HG03354 (cell line): ENCODE measurements around the gene FCN3.

ENCODE experiments used
- ATAC-seq: cut with Tn5 transposase; IDR thresholded peaks from one replicate; pipeline ENCODE4 v1.9.1; 2021; ENCODE audit warnings: mild to moderate bottlenecking; ENCODE audit not compliant: unreplicated experiment, poor library complexity, severe bottlenecking

Gene FCN3

DNA sequence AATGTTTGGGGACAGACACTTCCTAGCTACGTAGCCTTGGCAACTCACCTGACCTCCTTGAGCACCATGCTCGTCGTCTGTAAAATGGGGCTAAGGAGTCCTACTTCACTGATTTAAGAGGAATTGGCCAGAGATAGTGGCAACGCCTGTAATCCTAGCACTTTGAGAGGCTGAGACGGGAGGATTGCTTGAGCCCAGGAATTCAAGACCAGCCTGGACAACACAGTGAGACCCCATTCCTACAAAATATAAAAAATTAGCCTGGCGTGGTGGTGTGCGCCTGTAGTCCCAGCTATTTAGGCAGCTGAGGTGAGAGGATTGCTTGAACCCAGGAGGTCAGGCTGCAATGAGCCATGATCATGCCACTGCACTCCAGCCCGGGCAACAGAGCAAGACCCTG is 28.3 kb downstream of the FCN3 start:
- no peak for ATAC-seq

DNA sequence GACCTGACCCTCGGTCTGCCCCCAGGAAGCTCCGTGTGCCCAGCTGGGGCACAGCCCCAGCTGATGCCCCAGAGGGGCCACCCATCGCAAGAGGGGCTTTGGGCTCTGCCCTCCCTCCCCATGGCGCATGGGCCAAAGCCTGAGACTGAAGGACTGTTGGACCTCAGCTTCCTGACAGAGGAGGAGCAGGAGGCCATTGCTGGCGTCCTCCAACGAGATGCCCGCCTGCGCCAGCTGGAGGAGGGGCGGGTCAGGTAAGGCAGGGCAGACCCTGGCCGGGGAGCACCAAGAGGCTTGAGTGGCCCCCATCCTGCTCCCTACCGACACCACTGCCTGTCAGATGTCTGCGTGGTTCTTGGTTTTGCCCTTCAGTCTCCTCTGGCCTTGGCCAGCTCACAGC is 29.4 kb downstream of the FCN3 start:
- no peak for ATAC-seq

DNA sequence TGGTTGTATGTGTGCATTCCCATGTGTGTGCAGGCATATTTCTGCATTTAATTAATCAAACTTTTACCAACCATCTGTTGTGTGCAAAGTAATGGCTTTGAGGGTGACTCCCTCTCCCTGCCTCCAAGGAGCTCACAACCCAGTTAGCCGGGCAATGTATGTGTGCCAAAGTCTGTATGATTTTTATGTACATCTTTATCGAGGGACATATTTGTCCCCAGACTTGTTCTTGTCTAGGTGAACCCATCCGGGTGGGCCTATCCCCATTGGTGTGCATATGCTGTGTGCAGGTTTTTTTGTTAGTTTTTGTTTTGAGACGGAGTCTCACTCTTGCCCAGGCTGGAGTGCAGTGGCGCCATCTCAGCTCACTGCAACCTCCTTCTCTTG is 31.0 kb downstream of the FCN3 start:
- no peak for ATAC-seq

DNA sequence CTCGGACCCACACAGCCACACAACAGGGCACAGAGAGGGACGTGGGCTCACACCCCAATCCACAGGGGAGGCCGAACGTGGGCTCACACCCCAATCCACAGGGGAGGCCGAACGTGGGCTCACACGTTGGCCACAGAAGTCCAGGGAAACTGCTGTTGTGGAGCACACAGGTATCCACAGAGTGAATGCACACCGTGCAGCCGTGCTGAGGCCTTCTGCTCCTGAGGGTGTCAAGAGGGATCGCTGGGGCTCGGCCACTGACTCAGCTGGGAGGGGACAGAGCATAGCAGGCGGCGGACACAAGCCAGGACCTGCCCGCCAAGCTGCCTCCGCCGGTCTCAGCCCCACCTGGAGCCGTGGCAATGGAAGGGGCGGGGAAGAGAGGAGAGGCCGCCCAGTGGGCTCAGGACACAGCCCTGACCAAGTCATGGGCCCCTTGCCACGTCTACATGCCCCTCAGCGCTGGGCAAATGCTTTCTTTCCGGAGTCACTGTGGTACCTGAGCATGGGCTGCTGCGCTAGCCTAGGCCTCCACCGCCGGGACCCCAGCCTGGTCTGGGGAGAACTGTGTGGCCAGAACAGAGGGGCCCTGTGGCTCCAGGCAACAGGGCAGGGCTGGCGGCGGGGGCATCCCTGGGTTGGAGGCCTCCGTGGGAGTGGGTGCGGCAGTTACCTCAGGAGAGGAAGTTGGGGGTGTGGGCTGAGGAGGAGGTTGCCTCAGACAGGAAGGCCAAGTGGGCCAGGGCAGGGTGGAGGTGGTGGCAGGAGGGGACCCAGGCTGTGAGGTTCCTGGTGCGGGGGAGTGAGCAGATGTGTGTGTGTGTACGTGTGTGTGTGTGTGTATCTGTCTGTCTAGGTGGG is 31.6 kb downstream of the FCN3 start:
- no peak for ATAC-seq

DNA sequence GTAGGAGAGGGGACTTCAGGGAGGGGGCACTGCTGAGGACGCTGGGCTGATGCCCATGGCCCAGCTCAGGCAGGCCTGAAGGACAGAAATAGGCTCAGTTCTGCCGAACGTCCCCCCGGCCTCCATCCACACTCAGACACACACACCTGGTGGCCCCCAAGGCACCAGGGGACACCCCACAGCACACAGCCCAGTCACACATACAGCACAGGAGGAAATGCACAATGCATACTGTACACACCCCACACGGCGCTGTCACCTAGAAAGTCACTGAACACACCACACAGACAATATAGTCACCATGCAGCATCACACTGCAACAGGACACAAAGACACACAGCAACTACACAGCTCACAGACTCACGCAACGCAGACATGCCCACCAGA is 32.2 kb downstream of the FCN3 start:
- ATAC-seq: no peak

DNA sequence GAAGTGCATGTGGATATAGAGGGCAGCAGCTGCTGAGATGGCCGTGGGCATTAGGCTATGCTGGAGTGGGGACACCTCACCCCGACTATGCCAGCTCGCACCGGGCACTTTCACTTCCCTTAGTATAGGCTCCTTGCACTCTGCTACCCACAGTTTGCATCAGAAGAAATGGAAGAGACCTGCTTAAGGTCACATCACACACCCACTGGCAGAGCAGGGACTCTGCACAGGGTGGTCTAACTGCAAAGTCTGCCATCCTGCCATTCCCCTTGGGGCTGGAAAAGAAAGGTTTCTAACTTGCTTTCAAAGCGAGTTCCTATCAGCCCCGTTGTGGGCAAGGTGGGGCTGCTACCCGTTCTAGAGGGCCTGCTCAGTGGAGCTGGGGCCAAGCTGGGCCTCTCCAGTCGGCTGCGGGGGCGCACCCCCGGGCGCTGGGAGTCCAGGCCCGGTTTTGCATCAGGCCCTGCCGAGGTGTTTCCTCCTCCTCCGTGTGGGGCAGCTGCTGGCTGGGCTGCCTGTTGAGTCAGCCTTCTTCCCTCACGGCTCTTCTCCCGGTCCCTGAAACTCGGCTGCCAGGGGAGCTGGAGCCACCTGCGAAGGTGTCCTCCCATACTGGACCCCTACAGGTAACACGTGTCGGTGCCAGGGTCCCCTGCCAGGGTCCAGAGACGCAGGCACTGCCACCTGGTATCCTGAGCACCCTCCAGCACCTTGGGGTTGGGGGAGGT is 32.9 kb downstream of the FCN3 start, which contains the start of gene SYTL1:
TSS of gene SYTL1 (plus strand) at position 498 of the 728 bp plus-strand sequence. CDS start 3,313 bp downstream, outside the sequence.
- ATAC-seq: peak; percentile 64

DNA sequence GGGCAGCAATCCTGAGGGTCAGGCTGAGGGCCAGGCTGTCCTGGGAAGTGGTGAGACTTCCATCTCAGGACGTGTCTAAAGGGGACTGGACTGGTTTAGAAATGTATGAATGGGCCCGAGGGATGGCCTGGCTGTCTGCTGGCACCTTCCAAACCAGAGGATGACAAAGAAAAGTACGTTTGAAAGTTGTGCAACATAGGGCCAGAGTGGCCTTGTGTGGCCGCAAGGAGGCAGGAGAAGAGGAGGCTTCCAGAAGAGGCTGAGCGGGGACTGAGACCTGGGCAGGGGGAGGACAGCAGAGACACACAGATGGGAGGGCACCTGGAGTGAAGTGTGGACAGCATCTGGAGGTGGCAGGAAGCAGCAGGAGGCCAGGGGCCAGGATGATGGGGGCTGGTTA is 35.4 kb downstream of the FCN3 start:
- no peak for ATAC-seq

DNA sequence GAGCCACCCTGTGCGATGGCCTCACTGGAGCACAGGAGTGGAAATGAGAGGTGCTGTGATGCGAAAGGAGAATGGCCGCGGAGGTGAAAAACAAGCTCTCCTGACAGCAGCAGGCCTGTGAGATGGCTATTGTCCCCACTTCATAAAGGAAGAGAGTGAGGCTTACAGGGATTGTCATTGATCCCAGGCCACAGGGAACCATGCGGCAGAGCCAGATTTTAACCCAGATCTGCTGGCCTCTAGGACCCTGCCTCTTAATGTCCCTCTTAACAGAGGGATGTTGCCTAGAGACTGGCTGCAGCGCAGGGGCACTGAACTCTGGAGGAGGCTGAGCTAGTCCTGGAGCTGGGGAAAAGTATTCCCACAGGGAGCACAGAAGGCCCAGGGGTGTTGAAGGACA is 35.9 kb downstream of the FCN3 start:
- no peak for ATAC-seq

DNA sequence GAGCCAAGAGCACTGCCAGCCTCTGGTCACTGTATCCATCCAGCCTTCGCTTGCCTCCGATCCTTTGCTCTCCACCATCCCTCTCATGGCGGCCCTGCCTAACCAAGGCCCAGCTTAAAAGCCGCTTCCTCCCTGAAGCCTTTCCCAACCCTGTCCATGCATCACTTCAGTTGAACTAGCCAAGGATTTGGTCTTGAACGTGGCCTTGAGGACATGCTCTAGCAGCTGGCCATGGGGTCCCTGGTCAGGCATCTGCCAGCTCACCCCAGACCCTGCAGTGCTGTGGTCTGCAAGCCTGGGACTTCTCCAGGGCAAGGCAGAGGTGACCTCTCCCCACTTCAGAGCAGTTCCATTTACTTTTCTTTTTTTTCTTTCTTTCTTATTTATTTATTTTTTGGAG is 37.9 kb downstream of the FCN3 start:
- no peak for ATAC-seq

DNA sequence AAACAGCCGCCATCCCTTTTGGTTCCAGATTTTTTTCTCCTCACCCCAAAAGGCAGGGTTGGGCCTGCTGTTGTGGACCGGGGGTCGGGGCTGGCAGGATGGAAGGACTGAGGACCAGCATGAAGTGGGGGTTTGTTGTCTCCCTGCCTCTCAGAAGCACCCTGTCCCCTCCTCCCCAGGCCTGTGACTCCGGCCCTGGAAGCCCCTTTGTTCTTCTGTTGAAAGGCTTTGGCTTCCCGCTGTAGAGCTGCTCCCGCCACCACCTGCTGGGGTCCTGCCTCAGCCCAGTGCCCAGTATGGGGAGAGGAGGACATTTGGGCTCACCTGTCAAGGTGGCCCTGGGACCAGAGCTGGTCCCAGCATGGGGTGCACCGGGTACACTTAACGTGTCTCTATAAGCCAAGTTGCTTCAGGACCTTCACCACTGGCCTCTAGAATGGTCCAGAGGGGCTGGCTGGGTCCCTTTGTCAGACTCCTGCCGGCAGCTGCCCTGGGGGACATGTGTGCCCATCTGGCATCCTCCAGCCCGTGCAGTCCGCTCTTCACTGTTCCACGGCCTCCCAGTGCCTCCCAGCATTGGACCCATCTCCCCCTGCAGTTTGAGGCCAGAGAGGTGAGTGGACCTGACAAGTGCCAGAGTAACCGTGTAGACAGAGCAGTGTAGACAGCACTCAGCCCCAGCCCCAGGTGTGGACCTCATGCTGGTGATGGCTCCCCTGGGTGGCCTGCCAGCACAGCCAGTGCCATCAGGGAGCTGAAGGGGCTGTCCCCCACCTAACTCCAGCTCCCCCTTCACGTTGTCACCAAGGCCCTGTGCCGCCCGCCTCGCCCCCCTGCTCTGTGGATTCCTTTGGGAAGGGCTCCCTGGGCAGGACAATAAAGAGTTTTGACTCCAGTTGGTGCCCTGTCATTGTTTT is 38.9 kb downstream of the FCN3 start:
- ATAC-seq: no peak

DNA sequence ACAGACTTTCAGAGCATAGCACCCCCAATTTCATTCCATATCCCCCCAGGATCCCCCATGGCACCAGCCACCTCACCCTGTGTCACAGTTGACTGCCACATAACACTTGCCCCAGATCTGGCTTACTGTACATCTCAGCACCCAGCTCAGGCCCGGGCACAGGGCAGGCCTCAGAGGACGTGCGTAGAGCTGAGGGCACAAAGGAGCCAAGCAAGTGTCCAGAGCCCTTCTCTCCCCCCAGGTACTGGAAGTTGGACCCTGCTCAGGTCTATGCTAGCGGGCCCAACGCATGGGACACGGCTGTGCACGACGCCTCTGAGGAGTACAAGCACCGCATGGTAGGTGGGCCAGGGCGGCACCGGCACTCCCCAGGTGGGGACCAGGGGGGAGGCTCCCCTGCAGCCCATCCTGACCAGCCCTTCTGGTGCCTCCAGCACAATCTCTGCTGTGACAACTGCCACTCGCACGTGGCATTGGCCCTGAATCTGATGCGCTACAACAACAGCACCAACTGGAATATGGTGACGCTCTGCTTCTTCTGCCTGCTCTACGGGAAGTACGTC is 40.8 kb downstream of the FCN3 start:
- no peak for ATAC-seq

DNA sequence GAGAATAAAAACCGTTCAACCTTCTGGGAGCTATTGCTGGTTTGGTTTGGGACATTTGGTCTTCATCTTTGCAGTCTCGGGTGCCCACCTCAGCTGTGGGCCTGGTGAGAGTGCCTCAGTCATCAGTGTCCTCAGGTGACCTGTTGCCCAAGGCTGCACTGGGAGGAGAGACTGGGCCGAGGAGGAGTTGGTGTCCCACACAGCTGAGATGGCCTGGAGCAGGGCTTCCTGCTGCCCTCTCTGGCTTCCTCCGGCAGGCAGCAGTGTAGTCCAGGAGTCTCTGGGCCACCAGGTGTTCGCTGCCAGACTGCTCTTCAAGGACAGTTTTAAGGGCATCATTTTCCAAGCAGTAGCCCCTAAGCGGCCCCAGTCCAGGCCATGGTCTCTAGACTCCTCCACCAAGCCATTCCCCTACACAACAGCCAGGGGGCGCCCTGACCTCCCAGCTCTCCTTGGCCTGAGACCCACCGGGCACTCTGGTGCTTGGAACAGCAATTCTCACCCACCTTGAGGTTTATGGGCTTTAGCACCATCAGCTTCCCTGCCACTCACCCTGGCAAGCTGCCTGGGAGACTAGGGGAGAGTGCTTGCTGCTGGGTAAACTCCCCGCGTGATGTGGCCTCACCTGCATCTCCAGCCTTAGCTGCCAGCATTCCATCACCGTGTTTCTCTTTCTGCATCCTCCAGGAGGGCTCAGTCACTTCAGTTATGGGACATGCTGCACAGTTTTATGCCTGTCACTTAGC is 41.9 kb downstream of the FCN3 start:
- ATAC-seq: no peak

DNA sequence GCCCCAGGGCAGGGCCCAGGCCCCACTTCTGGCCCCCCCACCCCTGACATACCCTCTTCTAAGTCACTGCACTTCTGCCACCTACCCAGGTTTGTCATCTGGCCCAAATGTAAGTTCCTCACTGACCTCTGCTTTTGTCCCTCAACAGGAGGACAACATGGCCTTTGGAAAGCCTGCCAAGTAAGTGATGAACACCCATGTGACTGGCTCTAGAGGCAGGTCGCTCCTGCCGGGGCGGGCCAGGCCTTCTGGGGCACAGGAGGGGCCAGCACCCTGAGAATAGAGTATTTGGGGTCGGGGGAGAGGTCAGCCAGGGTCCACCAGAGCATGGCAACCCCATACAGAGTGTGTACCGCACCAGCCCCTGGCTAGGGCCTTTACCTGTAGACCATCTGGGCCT is 42.7 kb downstream of the FCN3 start:
- no peak for ATAC-seq

DNA sequence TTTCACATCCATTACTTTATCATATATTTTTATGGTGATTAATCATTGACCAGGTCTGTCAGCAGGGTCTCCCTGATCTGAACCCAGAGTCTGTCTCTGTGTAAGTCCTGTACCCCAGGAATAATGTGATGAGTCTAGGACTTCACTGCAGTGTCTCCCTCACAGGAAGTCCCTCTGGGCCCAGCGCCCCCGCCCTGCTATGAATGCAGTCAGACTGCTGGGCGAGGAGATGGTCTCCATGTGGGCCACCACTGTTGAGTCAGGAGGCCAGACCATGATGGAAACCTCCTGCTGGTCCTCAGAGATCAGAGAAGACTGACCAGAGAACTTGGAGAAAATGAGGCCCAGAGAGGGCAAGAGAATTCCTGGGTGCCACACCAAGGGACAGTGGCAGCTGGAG is 43.2 kb downstream of the FCN3 start:
- ATAC-seq: no peak

DNA sequence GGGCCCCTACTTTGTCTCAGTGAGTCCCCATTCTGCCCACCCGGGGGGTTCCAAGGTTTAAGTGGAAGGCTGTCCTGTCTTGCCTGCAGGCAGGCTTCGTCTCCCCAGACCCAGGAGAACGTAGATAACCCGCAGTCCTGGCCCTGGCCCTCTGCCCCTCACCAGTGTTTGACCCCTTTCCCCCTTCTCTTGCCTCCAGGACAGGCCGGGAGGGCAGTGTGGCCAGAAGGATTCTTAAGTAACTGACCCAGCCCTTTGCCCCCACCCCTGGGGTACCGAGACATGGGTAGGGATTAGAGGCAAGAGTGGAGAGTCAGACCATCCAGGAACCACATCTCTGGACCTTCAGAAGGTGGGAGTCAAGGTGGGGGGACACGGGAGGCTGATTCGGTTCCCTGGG is 43.8 kb downstream of the FCN3 start:
- ATAC-seq: no peak

DNA sequence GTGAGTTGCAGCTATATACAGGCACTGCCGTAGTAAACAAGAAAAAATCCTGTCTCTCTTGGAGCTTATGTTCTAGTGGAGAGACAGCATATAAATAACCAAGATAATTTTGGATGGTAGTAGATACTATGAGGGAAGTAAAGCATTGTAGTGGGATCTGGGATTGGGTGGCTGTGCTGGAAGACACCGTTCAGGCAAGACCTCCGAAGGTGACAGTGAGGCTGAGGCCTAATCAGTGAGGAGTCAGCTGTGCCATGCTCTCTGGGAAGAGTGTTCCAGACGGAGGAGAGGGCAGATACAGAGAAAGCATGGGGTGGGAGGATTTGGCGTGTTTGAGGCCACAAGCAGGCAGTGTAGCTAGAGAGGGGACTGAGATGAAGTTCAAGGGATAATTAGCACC is 46.7 kb downstream of the FCN3 start:
- ATAC-seq: no peak

DNA sequence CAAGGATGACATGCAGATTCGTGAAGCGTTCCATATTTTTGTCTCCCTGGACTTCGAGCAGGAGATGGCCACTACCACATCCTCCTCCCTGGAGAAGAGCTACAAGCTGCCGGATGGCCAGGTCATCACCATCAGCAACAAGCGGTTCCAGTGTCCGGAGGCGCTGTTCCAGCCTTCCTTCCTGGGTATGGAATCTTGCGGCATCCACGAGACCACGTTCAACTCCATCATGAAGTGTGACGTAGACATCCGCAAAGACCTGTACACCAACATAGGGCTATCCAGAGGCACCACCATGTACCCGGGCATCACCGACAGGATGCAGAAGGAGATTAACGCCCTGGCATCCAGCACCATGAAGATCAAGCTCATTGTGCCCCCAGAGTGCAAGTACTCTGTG is 49.3 kb downstream of the FCN3 start:
- ATAC-seq: no peak

DNA sequence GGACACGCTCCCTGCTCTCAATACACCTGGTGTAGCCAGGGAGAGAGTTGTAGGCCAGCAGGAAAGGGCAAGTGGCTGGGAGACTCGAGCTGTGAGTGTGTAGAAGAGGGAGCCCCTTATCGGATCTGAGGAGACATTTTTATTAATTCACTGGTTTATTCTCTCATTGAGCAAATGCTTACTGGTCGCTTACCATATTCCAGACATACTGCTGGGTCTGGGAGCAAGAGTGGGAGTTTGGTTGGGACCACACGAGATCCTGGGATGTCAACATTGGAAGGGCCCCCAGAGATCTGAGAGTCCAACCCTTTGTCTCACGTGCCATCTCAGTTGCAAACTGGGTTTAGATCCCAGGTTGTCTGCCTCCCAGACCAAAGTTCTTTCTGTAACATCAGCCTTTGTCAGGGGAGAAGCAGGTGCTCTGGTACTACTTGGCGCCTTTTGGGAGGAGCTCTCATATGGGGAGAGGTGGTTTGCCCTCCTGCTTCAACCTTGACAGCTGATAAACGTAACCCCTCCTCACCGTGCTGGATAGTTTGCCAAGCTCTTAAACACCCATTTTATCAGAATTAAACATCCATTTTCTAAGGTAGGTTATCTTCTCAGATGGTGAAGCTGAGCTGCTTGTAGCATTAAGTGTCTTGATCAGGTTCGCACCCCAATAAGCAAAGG is 51.9 kb downstream of the FCN3 start:
- no peak for ATAC-seq
